ENCODE data around the gene ZNF423. TPM values are rescaled to one million over a fixed set of nuclear protein-coding genes. Genes with fewer than 3 reads are reported as not detected.
"Not testable (repeated sequence)": the region's sequence is repeated elsewhere in the genome, so short reads cannot be mapped to it uniquely, and the experiment has no call there.

ZNF423 gene
- polyA plus RNA-seq, 1 donor = 27.8 TPM

DNA sequence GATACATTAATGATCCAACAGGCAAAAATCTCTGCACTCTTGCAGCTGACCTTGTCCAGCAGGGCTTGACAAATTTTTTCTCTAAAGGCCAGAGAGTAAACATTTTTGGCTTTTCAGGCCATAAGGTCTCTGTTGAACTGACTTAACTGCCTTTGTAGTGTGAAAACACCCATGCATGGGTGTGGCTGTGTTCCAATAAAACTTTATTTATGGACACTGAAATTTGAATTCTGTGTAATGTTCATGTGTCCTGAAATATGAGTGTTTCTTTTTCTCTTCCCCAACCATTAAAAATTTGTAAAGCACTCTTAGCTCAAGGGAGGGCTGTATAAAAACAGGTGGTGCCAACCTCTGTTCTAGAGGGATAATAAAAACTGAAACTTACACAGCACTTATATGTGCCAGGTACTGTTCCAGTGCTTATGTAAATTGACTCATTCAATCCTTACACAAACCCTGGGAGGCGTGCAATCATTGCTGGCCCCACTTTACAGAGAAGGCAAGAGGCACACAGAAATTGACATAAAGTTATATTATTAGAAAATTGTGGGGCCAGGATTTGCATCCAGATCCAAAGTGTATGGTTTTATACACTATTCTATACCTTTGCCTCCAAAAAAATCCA is 18.8 kb upstream of the ZNF423 start:
- DNase-seq = no peak

DNA sequence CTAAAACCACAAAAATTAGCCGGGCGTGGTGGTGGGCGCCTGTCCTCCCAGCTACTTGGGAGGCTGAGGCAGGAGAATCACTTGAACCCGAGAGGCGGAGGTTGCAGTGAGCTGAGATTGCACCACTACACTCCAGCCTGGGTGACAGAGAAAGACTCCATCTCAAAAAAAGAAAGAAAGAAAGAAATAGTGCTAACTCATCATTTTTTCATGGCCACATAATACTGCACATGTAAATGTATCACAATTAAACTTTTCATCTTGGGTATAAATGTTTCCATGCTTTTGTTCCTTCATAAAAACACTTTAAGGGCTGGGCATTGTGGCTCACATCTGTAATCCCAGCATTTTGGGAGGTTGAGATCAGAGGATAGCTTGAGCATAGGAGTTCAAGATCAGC is 15.9 kb upstream of the ZNF423 start:
- DNase-seq = not testable (repeated sequence)

DNA sequence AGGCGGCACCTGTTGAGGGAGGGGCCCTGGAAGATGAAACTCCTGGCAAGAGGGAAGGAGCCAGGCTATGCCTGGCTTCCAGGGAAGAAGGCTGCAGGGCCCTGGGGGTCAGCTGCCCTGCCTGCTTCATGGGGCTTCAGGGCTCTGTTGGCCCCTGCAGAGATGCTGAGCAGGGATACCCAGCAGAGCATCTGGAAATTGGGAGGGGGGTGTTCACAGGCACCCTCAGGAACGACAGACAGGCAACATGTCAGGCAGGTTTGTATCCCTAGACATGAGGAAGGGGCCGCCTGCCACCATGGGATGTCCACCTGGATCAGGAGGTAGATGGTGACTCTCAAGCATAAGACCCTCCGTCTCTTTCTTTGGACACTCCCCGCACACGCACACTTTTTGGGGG is 13.8 kb upstream of the ZNF423 start:
- no peak for DNase-seq

DNA sequence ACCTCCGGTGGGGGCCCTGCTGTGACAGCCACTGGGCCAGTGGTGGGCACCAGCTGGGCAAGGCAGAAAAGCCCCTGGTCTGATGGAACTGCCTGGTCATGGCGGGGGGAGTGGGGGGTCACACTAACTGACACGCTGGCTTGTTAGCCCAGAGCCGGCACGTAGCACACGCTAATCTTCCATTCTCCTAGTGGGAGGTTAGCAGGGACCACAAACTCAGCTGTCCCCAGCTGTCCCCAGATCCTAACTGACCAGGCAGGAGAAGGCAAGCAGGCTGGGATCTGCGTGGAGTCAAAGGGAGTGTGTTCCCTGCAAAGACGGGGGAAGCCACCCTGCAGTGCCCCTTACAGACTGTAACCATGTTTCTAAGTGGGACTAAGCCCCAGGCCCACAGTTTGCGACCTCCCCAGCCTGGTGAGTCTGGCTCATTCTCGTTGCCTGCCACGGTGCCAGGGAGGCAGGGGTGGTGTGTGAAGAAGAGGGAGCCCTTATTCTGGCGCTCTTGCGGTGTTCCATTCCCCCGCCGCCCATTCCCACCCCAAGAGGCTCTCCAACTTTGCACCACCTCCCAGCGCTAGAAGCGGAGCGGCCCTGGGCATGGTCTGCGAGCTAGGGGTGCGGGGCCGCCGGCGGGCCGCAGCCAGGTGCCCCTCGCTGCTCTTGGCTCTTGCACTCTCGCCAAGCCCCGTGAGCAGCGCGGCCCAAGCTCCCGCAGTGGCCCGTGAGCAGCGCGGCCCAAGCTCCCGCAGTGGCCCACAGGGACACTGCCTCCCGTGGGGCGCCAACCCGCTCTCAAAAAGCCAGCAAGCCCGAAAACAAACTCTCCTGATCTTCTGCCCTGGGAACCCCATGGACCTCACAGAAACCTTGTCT is 12.1 kb upstream of the ZNF423 start:
- no peak for DNase-seq

DNA sequence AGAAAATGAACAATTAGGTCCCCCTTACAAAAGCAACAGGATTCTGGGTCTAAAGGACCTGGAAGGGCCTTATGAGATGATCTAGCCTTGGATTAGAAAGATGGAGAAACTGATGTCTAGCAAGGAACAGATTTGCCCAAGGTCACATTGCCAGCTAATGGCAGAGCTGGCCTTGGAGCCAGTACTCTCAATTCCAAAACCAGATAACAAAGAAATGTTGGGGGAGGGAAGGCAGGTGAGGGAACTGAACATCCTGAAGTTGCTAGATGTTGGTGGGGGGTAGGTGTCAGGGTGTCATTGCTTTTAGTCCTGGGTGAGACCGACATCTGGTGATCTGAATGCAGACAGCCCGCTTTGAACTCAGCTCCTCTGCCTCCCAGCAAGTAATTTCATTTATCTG is 11.3 kb upstream of the ZNF423 start:
- no peak for DNase-seq

DNA sequence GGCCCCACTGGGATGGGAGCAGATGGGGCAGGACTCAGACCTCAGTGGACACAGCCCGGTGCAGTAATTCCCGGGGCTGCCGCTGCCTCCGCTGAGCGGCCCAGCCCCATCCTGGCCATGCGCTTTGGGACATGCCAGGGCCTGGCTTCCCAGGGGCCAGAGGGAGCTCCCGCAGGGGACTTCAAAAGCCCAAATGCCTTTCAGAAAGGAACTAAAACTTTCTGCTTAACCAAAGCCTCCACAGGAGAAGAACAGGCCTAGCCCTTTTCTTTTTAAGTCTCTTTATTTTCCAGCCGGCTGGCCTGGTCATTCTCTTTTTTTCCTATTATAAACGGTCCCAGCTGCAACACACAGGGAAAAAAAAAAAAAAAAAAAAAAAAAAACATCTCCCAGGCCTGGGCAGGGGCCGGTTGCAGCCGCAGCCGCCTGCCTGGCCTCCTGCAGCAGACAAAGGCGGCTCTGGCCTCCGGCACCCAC is 10.7 kb upstream of the ZNF423 start:
- no peak for DNase-seq

DNA sequence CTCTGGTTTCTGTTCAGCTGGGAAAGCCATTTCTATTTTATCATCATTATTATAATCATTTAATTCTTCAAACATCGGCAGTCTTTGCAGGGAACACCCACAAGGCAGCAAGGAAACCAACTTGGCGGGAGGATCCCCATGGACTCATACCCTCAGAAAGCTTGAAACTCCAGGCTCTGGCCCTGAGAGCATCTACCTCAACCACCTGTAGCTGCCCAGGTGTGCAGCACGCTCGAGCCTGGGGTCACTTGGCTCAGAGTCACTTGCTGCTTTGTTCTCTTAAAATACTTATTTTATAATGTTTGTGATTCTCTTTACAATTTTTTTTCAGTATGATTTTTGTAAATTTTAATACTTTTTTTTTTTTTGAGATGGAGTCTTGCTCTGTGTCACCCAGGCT is 6.8 kb upstream of the ZNF423 start:
- DNase-seq = no peak

DNA sequence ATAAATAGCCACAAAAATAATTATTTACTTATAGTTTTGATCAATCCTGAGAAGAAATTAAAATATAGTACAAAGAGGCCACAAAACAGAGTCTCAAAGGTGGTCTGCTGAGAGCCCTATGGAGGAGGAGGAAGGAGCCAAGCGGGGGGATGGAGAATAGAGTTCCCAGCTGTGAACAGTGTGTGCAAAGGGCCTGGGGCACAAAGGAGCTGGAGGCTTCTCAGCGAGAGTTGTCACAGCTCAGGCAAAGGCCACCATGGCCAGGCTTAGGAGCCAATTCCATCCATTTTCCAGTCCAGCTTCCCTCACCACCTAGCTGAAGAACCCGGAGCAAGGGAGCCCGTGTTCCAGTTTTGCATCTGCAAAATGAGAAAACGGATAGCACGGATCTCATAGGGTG is 5.4 kb upstream of the ZNF423 start:
- no peak for DNase-seq

DNA sequence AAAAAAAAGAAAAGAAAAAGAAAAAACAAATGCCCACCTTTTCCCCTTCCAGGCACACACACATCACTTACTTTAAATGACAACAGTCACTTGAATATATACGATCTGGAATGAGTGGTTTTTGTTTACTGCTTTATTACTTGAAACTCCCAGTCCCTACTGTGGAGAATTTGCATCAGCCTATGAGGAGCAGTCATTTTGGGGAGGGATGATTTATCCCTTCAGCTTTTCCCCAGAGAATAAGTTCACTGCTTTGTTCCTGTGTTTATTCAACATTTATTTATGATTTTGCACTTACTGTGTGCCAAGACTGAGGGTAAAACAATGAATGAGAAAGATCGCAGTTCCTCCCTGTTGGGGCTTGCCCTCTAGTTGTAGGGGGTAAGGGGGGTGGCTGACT is 4.7 kb upstream of the ZNF423 start:
- DNase-seq = no peak

DNA sequence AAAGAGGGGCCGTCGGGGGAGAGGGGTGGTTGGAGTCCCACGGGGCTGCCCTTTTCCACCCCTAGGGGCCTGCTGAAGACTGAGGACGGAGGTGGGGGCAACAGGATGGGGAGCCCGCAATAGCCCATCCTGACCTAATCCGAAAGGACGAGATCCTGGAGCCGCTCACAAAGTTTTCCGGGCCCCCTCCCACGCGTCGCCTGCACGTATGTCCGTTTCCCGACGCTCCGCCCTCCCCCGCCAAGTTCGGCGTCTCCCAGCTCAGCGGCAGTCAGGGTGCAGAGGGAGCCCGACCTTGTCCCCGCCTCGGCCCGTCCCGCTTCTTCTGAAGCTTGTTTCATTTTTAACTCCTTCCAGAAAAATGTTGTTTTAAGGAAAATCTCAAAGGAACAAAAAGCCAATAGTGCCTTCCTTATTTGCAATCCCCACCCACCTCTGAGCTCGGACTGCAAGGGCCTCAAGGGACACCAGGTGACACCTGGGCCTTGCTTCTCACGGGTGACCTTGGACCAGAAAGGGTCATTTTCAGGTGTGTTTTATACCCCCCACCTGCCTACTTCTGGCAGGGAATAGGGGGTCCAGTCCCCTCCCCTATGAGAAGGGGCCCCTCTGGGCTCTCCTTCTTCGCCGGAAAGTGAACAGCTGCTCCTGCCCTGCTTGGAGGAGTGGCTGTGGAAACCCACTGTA is 3.4 kb upstream of the ZNF423 start:
- DNase-seq = no peak

DNA sequence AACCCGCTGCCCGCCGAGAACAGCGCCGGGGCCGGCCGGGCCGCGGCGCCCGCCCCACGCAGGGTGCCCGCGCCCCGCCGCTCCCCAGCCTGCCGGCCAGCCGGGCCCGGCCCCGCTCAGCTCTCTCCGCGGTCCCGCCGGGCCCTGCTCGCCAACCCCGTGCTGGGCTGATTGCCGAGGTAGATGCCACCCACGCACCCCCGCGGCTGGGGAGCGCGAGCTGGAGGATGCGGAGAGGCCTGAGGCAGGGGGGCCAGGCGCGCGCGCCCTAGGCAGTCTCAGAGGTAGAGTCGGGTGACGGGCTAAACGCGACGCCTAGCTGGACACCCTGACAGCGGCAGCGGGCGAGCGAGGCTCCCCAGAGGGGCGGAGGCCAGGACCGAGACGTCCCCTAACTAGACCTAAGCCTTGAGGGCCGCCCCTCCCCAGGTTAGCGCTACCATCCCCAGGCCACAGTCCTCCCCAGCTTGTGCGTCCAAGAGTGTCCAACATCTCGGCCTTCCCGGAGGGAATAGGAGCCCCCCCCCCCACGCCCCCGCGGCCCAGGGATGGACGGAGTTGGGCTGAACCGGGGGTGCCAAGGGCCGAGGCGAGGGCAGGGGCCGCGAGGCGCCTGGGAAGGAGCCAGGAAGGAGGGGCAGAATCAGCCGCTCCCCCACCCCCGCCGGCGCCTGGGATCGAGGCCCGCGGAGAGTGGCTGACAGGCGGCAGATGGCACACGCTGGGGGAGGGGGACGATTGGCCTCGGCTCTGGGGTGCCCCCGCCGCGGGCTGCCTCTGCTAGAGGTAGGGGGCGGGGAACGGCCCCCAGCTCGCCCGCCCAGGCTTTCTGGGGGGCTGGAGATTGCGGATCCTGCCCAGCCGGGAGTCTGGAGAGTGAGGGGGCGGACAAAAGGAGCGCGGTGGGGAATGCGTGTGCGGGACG is 2.5 kb upstream of the ZNF423 start:
- DNase-seq = no peak

DNA sequence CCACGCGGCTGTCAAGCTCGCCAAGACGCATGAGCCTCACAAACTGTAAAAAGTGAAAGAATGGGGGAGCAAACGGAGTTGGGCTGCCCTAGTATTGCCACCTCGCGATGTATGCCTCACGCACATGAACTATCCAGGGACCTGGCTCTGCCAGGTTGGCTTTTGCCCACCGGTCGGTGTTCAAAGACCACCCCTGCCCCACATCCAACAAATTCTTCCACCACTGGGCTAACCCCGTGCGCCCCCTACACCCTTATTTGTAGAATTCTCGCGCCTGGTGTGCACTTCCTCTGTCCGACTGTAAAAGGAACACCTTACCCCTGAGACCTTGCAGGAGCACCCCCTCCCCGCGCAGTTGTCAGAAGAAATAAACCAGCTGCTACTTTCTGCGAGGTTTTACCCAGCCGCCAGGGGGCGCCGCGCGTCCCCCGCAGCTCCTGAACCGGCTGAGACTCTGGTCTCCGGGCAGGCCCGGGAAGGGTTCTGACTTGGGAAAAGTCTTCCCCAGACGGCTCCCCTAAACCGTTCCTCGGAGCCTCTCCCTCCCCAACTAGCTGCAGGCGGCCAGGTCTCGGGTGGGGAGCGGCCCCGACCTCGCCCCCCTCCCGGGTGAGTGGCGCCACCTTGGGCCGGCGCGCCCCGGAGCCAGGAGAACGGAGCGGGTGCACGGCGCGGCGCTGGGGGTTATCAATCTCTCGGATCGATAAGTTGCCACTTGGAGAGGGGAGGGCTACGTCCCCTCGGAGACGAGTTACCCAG is 1.7 kb upstream of the ZNF423 start:
- no peak for DNase-seq

DNA sequence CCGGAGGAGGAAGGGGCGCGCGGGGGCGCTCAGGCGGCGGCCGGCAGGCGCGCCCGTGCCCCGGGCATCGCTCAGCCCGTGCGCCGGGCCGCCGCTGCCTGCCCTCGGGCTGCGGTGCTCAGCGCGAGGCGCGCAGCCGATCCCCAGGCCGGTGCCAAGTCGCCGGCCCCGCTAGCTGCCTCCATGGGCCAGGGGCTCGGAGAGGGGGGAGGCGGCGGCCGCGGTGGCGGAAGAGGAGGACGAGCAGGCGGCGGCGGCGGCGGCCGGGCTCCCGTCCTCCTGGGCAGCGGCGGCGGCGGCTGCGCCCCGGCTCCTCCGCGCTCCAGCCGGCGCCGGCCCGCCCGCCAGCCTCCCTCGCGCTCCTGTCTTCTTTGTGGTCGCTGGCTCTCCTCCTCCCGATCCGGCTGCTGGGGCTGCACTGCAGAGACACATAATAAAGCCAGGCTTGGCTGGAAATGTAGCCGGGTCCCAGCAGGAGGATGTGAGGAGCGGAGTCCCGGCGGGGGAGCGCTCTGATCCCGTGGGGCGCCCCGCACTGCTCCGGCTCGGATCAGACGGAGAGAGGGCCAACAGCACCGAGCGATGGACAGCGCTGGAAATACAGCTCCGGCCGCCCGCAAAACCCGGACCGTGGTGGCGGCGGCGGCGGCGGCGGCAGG is 889 bp upstream of the ZNF423 start:
- no peak for DNase-seq

DNA sequence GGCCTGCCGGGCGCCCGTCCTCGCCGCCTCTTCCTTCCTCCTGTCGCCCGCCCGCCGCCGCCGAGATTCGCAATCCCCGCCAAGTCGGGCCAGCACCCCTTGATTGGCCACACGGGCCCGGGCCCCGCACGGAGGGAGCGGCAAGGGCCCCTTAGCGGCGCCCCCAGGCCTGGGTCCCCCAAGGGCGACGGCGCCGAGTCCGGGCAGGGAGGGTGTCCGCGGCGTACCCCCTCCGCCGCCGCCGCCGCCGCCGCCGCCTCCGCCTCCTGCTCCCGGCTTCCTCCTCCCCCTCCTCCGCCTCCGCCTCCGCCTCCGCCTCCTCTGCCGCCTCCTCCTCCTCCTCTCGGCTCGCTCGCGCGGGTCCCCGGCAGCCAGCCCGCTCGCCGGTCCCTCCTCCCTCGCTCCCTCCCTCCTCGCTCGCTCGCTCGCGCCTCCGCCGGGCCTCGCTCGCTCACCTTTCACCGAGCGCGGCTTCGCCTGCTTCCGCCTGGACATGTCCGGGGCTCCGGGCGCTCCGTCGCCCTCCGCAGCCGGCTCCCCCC is 561 bp downstream of the ZNF423 start:
- DNase-seq = no peak

DNA sequence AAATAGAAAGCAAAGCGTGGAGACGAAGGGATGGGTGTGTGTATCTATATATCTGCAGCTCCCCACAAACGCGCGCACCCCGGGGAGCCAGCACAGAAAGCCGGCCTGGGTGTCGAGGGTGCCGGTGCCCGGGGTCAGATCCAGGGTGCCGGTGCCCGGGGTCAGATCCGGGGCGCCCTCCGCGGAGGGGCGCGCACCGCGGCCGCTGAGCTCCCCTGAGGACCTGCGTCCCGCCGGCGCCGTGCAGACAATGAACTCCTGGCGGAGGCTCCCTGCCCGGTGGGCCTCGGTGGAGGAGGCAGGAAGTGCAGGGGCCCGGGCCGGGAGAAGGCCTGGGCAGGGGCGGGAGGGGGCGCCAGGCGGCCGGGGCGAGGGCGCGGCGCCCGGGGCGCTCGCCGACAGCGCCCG is 1.1 kb downstream of the ZNF423 start:
- DNase-seq = no peak

DNA sequence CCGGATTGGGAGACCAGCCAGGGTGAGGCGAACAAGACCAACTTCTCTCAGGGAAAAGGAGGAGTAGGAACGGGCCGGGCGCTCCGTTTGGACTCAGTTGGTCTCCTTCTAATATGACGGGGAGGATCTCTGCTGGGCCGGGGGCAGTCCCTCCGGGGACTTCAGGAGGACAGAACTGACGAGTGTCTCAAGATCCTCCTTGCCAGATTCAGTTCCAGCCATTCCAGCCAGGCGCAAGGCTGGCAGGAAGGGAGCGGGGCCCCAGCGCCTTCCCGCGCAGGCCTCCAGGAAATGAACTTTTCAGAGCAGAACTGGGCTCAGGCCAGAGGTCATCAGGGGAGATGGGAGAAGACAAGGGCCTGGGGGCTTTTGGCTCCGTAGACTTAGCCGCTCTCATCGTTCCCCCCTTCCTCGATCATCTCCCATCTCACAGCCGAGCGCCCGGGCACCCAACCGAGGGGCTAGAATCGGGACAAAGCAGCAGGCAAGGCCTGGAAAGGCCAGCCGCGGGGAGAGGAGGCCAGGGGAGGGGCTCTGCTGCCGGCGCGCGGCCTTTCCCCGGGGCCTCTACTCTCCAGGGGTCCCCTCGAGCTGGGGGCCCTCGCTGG is 1.6 kb downstream of the ZNF423 start:
- no peak for DNase-seq

DNA sequence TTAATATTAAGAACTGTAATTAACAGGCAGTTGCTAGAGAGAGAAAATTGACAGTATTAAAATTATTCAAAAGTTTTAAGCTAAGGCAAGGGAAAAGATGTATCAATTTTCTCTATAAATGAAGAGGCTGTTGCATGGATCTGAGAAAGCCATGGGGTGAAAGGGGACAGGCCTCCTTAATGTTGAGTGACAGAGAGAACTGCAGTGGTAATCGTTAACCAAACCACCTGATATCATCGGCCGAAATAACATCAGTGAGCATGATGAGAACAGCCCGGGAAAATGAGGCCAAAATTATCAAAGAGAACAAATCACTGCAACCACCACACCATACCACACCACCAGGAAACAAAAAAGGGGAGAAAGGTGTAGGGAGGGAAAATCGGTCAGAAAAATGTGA is 3.6 kb downstream of the ZNF423 start:
- no peak for DNase-seq

DNA sequence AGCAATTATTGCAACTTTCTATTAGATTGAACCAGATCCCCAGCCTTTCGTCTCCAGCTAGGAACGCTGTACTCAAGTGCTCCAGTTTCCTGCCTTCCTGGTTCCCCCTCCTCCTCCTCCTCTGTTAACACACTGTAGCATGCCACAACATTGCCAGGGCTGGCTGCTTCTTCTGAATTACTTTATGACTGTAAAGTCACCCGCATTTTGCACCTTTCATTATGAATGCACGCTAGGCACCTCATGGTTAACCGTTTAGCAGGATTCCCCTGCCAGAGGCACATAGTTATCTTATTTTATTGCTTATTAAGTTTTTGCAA is 4.5 kb downstream of the ZNF423 start:
- DNase-seq = no peak

DNA sequence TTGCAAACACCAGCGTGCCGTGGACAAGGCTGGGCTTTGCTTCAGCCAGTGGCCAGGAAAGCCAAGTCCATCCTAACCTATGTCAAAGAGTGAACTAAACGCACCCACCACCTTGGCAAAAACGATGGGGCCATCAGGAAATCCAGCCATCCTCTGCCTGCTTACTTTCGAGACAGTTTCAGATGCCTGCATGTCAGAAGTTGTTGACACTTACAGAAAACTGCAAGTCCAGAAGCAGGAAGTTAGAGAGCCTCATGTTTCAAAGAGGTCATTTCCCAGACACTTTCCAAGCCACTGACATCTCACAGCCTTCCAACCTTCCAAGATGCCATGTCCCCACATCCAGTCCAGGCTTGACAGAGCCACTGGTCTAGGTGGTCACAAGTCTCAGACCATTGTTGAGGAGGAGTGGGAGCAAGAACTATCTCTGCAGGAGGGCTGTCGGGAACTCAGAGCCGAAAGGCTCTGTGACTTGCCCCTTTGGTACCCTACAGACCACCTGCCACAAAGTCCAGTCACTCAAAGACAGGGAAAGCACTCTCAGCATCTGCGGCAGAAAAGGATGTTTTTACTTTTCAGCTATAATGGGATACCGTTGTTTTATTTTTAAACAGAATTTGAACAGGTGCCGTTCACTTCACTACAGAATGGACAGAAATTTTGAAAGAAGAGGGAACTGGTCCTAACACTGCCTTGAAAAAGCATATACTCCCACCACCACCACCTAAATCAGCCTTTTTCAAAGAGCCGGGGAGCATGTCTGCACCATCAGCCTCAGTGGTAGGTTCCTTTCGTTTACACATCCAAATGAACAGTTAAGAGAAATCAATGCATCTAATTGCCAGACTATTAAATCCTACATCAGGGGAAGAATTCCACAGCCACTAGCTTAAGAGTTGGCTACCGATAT is 5.1 kb downstream of the ZNF423 start:
- DNase-seq = no peak
